HepG2 (cell line): ENCODE results near the gene TRIM54. TPM values are rescaled to one million over a fixed set of nuclear protein-coding genes. Genes with fewer than 3 reads are reported as not detected.

ENCODE experiments used
- AHDC1 ChIP-seq: sonication (generic); formaldehyde crosslinking; IDR thresholded peaks from 2 replicates; pipeline ENCODE4 v1.5.1; 2020; ENCODE audit warnings: mild to moderate bottlenecking, missing genetic modification reagents, borderline replicate concordance
- ATF4 ChIP-seq, 2 experiments: fragments of 450-650 bp in 1 of 2; sonication (generic) in 1 of 2; formaldehyde crosslinking; IDR thresholded peaks; 2 replicates each; pipeline versions ENCODE4 v1.5.0 to v1.8.0; 2020 to 2022; ENCODE audit warnings: mild to moderate bottlenecking in 1 of 2, missing genetic modification reagents in 1 of 2
- CCDC6 ChIP-seq: sonication (generic); formaldehyde crosslinking; IDR thresholded peaks from 2 replicates; pipeline ENCODE4 v1.8.1; 2022; ENCODE audit warnings: mild to moderate bottlenecking, missing genetic modification reagents, moderate library complexity
- NCOA5 ChIP-seq: sonication (generic); formaldehyde crosslinking; IDR thresholded peaks from 2 replicates; pipeline ENCODE4 v1.4.0; 2020; ENCODE audit warnings: missing genetic modification reagents
- NFATC3 ChIP-seq: sonication (generic); formaldehyde crosslinking; IDR thresholded peaks from 2 replicates; pipeline ENCODE4 v1.5.1; 2020; ENCODE audit warnings: mild to moderate bottlenecking, missing genetic modification reagents
- PTBP1 ChIP-seq: fragments of 200-400 bp; formaldehyde crosslinking; IDR thresholded peaks from 2 replicates; pipeline ENCODE4 v1.6.1; 2018; ENCODE audit warnings: low read length, low read depth; ENCODE audit not compliant: poor library complexity, severe bottlenecking
- SIX4 ChIP-seq: sonication (generic); formaldehyde crosslinking; IDR thresholded peaks from 2 replicates; pipeline ENCODE4 v1.4.0; 2020; ENCODE audit warnings: missing genetic modification reagents
- ZBTB8A ChIP-seq: sonication (generic); formaldehyde crosslinking; IDR thresholded peaks from 2 replicates; pipeline ENCODE4 v1.4.0; 2020; ENCODE audit warnings: mild to moderate bottlenecking, low read depth, missing genetic modification reagents, borderline replicate concordance
- ZNF501 ChIP-seq: sonication (generic); formaldehyde crosslinking; IDR thresholded peaks from 2 replicates; pipeline ENCODE4 v1.5.1; 2020; ENCODE audit warnings: mild to moderate bottlenecking, moderate library complexity, missing genetic modification reagents
- ZNF597 ChIP-seq: sonication (generic); formaldehyde crosslinking; IDR thresholded peaks from 2 replicates; pipeline ENCODE4 v1.5.0; 2020; ENCODE audit warnings: missing genetic modification reagents
- ZNF780A ChIP-seq: sonication (generic); formaldehyde crosslinking; IDR thresholded peaks from 2 replicates; pipeline ENCODE4 v1.8.0; 2022; ENCODE audit warnings: mild to moderate bottlenecking, missing genetic modification reagents, moderate library complexity
- polyA plus RNA-seq, 8 experiments: library from polyadenylated mRNA; depleted of rRNA in 3 of 8; stranded (reverse) in 7 of 8; unstranded in 1 of 8; fragments of >200 nt; fragmentation: Illumina TruSeq in 4 of 8; extraction: Trizol in 4 of 8; gene quantifications; 2 replicates each; pipeline versions ENCODE4 v1.2.1 to v1.2.3, GENCODE V29; 2011 to 2016; ENCODE audit warnings: low read depth in 4 of 8, missing spikeins in 1 of 8, mixed read lengths in 1 of 8; ENCODE audit not compliant: insufficient read depth in 1 of 8
- total RNA-seq, 5 experiments: library from RNA; depleted of rRNA; stranded (reverse); fragments of >200 nt; fragmentation: Illumina TruSeq; extraction: Trizol; gene quantifications; 2 replicates each; pipeline ENCODE4 v1.2.3, GENCODE V29; 2016; ENCODE audit warnings: low read depth in 1 of 5
- TF ChIP-seq, protein P1 (sequence below): fragments of 450-650 bp; IDR thresholded peaks from 2 replicates; pipeline ENCODE4 v1.6.1; 2017; ENCODE audit warnings: mild to moderate bottlenecking

Gene TRIM54
- total and polyA plus RNA-seq, 2 of the 13 experiments (the other 11 are each of a cell fraction or from before 2014, with no cell fraction given): 0.07 to 0.13 TPM

DNA sequence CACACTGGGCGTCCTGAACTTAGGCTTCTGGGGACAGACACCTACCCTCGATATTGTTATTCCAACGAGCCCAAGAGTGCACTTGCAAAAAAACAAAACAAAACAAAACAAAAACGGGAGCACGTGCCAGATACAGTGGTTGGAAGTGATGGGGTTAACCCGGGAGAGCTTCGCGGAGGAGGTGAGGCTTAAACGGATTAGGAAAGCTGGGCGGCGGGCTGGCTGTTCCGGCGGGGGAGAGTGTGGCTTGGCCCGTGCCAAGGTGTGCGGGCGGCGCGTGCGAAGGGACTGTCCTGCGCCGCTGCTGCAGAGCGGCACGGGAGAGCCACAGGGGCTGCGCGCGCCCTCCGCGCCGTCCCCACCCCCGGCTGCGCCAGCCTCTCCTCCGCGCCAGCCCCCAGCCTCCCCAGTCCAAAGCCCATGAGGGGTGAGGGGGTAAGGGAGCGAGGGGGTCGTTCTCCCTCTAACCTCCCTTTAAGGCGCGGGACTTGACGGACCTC, 17.9 kb upstream of the TRIM54 start (continued):
- no peak for TF ChIP-seq AHDC1 (CRISPR knock-in tag)
- no peak for TF ChIP-seq ATF4 (CRISPR knock-in tag; IDR thresholded peaks at IDR 0.05)
- TF ChIP-seq SIX4 (CRISPR knock-in tag): no peak
- no peak for TF ChIP-seq ZNF597 (CRISPR knock-in tag)
- TF ChIP-seq, protein P1, sequence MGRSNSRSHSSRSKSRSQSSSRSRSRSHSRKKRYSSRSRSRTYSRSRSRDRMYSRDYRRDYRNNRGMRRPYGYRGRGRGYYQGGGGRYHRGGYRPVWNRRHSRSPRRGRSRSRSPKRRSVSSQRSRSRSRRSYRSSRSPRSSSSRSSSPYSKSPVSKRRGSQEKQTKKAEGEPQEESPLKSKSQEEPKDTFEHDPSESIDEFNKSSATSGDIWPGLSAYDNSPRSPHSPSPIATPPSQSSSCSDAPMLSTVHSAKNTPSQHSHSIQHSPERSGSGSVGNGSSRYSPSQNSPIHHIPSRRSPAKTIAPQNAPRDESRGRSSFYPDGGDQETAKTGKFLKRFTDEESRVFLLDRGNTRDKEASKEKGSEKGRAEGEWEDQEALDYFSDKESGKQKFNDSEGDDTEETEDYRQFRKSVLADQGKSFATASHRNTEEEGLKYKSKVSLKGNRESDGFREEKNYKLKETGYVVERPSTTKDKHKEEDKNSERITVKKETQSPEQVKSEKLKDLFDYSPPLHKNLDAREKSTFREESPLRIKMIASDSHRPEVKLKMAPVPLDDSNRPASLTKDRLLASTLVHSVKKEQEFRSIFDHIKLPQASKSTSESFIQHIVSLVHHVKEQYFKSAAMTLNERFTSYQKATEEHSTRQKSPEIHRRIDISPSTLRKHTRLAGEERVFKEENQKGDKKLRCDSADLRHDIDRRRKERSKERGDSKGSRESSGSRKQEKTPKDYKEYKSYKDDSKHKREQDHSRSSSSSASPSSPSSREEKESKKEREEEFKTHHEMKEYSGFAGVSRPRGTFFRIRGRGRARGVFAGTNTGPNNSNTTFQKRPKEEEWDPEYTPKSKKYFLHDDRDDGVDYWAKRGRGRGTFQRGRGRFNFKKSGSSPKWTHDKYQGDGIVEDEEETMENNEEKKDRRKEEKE: no peak
- TF ChIP-seq NFATC3 (CRISPR knock-in tag): no peak
- no peak for TF ChIP-seq PTBP1
- TF ChIP-seq CCDC6 (CRISPR knock-in tag): 0 out of 2 replicates have a peak, but pooled peaks have one; percentile 52
- no peak for TF ChIP-seq ZNF501 (CRISPR knock-in tag)
- 0 out of 2 replicates have a peak, but pooled peaks have one; percentile 36 for TF ChIP-seq ZNF780A (CRISPR knock-in tag)
- no peak for TF ChIP-seq NCOA5 (CRISPR knock-in tag)
- no peak for TF ChIP-seq ZBTB8A
